Measurements from ENCODE around the gene LOXL4. TPM values are rescaled to one million over a fixed set of nuclear protein-coding genes. Genes with fewer than 3 reads are reported as not detected.

The LOXL4 gene
- total RNA-seq, 4 donors from 2014 or later = 1.9 to 6.4 (median 2.8) TPM

DNA sequence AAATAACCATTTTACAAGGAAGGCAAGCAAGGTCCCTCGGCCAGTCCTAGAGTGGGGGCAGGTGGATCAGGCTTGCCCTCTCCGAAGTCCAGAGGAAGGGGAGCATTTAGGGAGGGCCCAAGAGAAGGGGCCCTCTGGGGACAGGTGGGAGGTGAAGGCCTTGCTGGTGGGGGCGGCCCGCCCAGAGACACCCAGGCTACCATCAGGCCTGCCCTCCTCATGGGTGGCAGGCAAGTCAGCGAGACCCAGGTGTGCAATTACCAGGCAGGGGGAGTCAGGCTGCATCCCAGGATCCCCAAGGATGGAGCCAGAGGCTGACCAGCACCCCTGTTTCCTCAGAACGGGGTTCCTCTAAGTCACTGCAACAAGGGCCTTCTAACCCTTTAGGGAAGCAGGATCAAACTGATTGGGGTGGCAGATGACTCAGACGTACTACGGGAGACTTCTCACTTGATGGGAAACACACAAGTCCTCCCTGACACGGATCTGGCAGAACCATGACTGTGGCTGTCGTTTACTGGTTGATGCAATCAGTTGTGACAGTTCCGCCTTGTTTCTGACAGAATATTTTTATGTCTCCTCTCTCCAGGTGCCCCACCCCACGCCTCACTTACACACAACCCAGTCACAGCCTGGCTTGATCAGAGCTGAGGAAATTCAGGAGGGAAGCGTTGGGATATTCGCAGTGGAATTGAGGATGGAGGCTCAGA is 8.2 kb downstream of the LOXL4 start:
- H3K4me3 ChIP-seq = no peak overlapping the region
- no peaks in the 10 kb centered on the region for H3K36me3 ChIP-seq
- intact Hi-C loops (cut with DNase I; ENCODE audit: low total_unique reads) (no loop called here), in situ Hi-C loops (cut with MboI; ENCODE audit: low pct_ligation_motif_present in 1 of 4, low pct_unique_long_range_greater_than_20kb in 1 of 4, low sequenced_read_pairs in 3 of 4) (no loop called here)
- no peaks in the 10 kb centered on the region for H3K9me3 ChIP-seq
- H3K4me1 ChIP-seq = peaks cover 0 to 5% (median 0%) of the 10 kb centered on the region in 4 donors
- H3K27ac ChIP-seq = no peak overlapping the region
- no peaks in the 10 kb centered on the region for H3K27me3 ChIP-seq
- no peak for DNase-seq
- 0 to 65% methylated on average over 1 to 14 of the region's 14 CpGs for WGBS, 2 donors (ENCODE audit: low coverage in 1 of 2)
- no peak for TF ChIP-seq POLR2A (IDR thresholded peaks at IDR 0.05)
- TF ChIP-seq, protein P1, sequence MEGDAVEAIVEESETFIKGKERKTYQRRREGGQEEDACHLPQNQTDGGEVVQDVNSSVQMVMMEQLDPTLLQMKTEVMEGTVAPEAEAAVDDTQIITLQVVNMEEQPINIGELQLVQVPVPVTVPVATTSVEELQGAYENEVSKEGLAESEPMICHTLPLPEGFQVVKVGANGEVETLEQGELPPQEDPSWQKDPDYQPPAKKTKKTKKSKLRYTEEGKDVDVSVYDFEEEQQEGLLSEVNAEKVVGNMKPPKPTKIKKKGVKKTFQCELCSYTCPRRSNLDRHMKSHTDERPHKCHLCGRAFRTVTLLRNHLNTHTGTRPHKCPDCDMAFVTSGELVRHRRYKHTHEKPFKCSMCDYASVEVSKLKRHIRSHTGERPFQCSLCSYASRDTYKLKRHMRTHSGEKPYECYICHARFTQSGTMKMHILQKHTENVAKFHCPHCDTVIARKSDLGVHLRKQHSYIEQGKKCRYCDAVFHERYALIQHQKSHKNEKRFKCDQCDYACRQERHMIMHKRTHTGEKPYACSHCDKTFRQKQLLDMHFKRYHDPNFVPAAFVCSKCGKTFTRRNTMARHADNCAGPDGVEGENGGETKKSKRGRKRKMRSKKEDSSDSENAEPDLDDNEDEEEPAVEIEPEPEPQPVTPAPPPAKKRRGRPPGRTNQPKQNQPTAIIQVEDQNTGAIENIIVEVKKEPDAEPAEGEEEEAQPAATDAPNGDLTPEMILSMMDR (IDR thresholded peaks at IDR 0.05) = no peak
- no peak for TF ChIP-seq POLR2AphosphoS5 (IDR thresholded peaks at IDR 0.05)
- TF ChIP-seq EP300 (IDR thresholded peaks at IDR 0.05; ENCODE audit: low read depth) = no peak

DNA sequence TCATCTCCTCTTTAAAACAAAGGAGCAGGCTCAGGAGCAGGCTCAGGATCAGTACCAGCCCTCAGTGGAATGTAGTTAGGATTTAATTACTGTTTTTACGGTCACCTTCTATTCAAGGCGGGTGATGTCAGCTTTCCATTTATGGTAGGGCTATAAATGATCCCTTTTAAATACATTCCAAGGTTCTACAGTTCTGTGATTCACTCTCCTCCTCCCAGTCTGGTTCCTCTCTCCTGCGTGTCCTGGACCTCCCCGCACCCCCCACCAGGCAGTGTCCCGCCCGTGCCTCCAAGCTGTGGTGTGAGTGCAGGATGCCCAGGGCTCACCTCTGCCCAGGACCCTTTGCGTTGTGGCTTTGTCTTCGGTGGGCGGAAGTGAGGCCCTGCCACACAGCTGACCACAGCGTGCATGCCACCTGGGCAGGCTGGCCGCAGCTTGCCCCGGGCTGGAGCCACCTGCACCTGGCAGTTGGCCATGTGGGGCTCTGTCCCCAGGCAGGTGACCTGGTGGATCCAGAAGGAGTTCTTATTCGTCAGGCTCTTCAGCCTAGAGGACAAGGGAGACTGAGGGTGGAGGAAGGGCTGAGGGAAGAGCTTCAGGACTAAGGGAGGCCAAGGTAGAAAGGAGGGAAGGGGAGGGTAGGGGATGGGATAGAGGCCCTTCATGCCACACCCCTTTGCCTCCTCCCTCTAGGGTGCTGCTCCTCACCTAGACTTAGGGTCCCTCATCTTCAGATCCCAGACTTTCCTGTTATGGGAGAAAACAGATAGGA is 9.1 kb downstream of the LOXL4 start:
- Histone ChIP-seq H3K27ac (no peak overlapping the region), H3K27me3 (no peaks in the 10 kb centered on the region), H3K9me3 (no peaks in the 10 kb centered on the region), H3K4me1 (peaks cover 0 to 5% (median 0%) of the 10 kb centered on the region in 4 donors), H3K36me3 (no peaks in the 10 kb centered on the region), H3K4me3 (no peak overlapping the region)
- in situ Hi-C loops (cut with MboI; ENCODE audit: low pct_ligation_motif_present in 1 of 4, low pct_unique_long_range_greater_than_20kb in 1 of 4, low sequenced_read_pairs in 3 of 4) (no loop called here), intact Hi-C loops (cut with DNase I; ENCODE audit: low total_unique reads) (no loop called here)
- no peak for DNase-seq
- TF ChIP-seq, protein P1 (IDR thresholded peaks at IDR 0.05) = no peak
- TF ChIP-seq POLR2A (IDR thresholded peaks at IDR 0.05) = no peak
- no peak for TF ChIP-seq EP300 (IDR thresholded peaks at IDR 0.05; ENCODE audit: low read depth)
- TF ChIP-seq POLR2AphosphoS5 (IDR thresholded peaks at IDR 0.05) = no peak
- WGBS, 2 donors (ENCODE audit: low coverage in 1 of 2) = 52 to 79% methylated on average over 3 to 13 of the region's 13 CpGs

DNA sequence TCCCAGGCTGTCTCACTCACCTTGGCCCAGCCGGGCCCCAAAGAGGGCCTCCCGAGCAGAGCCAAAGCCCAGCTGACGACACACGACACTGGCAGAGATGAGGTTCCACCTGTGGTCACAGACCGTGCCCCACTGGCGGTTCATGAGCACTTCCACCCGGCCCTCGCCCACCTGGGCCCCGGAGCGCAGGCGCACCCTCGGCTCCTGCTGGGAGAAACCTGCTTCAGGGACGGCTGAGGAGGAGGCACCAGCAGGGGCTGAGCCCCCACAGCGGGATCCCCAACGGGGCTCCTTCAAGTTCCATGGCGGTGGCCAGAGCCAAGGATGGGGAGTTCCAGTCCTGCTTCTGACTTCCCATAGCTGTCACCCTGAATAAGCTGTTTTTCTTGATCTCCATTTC is 10.0 kb downstream of the LOXL4 start:
- 95% methylated on average over 16 of the region's 16 CpGs; no CpG with 5 or more reads in 1 of the 2 donors for WGBS, 2 donors (ENCODE audit: low coverage in 1 of 2)
- H3K27ac ChIP-seq = no peak overlapping the region
- no peaks in the 10 kb centered on the region for H3K27me3 ChIP-seq
- no peaks in the 10 kb centered on the region for H3K9me3 ChIP-seq
- in situ Hi-C loops (cut with MboI; ENCODE audit: low pct_ligation_motif_present in 1 of 4, low pct_unique_long_range_greater_than_20kb in 1 of 4, low sequenced_read_pairs in 3 of 4) = no loop called here
- TF ChIP-seq, protein P1 (IDR thresholded peaks at IDR 0.05) = no peak
- TF ChIP-seq POLR2AphosphoS5 (IDR thresholded peaks at IDR 0.05) = no peak
- H3K4me1 ChIP-seq = peaks cover 0 to 5% (median 0%) of the 10 kb centered on the region in 4 donors
- H3K4me3 ChIP-seq = no peak overlapping the region
- no peak for DNase-seq
- H3K36me3 ChIP-seq = no peaks in the 10 kb centered on the region
- intact Hi-C loops (cut with DNase I; ENCODE audit: low total_unique reads) = no loop called here

DNA sequence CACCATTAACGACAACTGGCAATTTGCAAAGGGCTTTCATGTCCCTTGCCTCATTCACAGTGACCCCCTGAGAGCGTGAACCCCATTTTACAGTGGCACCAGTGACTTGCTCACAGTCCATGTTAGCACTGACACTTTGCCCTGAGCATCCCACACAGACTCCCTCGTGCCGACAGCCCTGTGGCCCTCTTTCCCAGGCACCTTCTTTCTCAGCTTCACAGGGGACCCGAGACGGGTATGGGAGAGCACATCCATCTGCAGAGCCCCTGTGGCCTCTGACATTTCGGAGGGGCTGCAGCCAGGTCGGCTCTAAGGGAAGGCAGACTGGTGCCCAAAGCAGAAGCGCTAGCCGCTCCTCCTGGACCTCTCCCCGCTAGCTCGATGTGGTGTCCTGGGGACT is 10.8 kb downstream of the LOXL4 start:
- in situ Hi-C loops (cut with MboI; ENCODE audit: low pct_ligation_motif_present in 1 of 4, low pct_unique_long_range_greater_than_20kb in 1 of 4, low sequenced_read_pairs in 3 of 4) (no loop called here), intact Hi-C loops (cut with DNase I; ENCODE audit: low total_unique reads) (no loop called here)
- Histone ChIP-seq H3K4me1 (peaks cover 0 to 5% (median 0%) of the 10 kb centered on the region in 4 donors), H3K27me3 (no peaks in the 10 kb centered on the region), H3K4me3 (no peak overlapping the region), H3K27ac (no peak overlapping the region), H3K36me3 (no peaks in the 10 kb centered on the region), H3K9me3 (no peaks in the 10 kb centered on the region)
- TF ChIP-seq POLR2AphosphoS5 (IDR thresholded peaks at IDR 0.05) = no peak
- no peak for TF ChIP-seq EP300 (IDR thresholded peaks at IDR 0.05; ENCODE audit: low read depth)
- TF ChIP-seq POLR2A (IDR thresholded peaks at IDR 0.05) = no peak
- TF ChIP-seq, protein P1 (IDR thresholded peaks at IDR 0.05) = no peak
- DNase-seq = no peak
- WGBS, 2 donors (ENCODE audit: low coverage in 1 of 2) = 98 to 100% methylated on average over 1 to 12 of the region's 12 CpGs

All from transverse colon (tissue), 4 donors.